Inflammatory macrophage treated with lipopolysaccharide for 1 hour (primary cell): ENCODE results near the gene MLLT1.

Experiments used
- DNase-seq, 2 donors: peaks; one replicate each; pipeline ENCODE4 v3.0.0-alpha.2; 2020 to 2022

Gene MLLT1

DNA sequence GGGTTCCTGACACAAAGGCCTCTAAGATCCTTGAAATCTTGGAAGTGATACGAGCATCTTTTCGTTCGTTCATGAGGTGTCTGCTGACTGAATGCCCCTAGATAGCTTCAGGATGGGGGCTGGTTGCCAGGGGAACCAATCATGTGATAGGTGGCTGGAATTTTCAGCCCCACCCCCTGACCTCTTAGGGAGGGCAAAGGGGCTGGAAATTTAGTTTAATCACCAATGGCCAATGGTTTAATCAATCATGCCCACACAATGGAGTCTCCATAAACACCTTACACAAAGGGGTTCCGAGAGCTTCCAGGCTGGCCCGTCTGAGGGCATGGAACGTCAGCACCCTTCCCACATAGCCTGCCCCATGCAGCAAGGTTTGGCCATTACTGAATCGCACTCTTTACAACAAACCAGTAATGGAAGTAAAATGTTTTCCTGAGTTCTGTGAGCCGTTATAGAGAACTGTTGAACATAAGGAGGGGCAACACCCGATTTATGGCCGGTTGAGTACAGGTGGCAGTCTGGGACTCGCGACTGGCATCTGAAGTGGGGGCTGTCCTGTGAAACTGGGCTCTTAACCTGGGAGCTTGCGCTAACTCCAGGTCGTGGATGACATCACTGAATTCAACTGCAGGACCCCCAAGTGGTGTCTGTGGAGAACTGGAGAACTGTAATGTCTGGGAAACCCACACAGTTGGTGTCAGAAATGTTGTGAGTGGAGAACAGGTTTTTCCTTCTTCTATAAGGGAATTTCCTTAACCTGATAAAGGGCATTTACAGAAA lies 25.6 kb downstream of the MLLT1 start:
- no peak for DNase-seq

DNA sequence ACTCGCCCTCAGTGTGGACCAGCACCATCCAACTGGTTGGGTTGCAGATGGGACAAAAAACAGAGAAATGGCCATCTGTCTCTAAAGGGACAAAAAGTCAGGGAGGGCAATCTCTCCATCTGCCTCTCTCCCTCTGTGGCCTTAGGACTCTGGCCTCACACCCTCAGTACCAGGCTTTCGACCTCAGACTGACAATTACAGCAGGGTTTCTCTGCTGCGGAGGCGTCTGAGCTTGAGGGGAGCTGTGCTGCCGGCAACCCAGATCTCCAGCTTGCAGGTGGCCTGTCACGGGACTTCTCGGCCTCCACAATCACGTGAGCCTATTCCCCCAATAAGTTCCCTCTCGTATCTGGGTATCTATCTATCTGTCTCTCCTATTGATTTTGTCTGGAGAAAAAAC lies 27.7 kb downstream of the MLLT1 start:
- DNase-seq, result no peak

DNA sequence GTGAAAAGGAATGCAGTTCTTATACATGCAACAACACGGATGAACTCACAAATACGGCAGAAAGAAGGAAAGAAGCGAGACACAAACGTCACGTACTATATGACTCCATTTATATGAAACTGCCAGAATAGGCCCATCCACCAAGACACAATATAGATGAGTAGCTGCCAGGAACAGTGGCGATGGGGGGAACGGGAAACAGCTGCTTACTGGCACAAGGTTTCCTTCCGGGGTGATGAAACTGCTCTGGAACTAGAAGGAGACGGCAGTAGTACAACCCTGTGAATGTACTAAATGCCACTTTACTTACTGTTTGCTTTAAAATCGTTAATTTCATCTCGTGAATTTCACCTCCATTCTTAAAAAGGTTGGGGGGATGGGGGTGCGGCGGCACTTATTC lies 28.9 kb downstream of the MLLT1 start:
- peak in 1 of 2 donors; percentile 21 for DNase-seq

DNA sequence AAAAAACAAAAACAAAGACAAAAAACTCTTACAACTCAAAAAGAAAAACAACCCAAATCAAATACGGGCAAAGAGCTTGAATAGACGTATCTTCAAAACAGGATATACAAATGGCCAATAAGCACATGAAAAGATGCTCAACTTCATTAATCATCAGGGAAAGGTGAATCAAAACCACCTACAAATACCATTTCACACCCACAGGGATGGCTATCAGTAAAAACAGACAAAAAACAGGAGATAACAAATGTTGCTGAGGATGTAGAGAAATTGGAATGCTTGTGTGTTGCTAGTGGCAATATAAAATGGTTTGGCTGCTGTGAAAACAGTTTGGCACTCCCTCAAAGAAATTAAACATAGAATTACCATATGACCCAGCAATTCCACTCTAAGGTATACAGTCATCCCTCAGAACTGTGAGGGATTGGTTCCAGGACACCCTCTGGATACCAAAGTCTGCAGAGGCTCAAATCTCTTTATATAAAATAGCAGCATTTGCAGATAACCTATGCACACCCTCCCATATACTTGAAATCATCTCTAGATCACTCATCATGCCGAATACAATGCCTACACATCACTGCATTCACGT lies 29.7 kb downstream of the MLLT1 start:
- DNase-seq, result no peak

DNA sequence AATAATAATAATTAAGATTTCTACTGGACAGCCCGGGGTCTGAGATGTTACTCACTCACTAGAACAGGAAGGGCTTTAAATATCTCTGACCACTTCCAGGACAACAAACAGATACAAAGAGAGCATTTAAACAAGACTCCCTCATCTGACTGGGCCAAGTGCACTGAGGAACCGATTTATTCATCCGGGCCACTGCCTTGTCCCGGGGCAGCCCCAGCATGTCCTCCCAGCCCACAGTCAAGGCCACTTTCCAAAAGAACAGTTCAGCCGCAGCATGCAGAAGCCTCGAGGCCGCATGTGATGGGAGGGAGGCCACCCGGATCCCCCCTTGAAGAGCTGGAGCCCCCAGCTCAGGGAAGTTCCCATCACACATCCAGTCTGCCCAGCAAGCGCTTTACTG lies 30.5 kb downstream of the MLLT1 start:
- DNase-seq, result no peak

DNA sequence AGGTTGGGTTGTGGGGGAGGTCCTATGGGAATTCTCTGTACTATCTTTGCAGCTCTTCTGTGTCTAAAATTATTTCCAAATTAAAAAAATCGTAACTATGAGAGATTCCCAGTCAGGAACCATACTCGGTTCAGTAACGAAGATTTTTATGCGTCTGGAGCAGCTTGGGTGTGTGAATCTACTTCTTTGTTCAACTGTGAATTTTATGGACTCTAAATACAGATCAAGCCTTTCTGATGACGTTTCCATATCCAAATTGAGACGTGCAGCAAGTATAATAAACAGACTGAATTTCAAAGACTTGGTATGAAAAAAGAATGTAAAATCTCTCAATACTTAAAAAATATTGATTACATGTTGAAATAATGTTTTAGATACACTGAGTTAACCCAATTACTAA lies 30.9 kb downstream of the MLLT1 start:
- DNase-seq, result no peak

DNA sequence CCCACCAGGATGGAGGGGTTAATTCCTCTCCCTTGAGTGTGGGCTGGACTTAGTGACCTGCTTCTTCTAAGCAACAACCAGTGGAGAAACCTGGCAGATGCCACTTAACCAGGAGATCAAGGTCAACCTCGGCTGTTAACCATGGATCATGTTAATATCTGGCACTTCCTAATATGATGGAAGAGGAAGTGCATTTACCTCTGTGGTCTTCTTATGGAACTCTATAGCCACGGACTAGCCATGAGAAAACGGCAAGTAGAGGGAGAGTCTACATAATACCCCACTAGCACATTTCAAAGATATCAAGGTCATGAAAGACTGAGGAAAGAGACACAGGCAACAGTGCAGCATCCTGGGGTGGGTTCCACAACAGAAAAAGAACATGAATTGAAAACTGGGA lies 31.4 kb downstream of the MLLT1 start:
- no peak for DNase-seq

DNA sequence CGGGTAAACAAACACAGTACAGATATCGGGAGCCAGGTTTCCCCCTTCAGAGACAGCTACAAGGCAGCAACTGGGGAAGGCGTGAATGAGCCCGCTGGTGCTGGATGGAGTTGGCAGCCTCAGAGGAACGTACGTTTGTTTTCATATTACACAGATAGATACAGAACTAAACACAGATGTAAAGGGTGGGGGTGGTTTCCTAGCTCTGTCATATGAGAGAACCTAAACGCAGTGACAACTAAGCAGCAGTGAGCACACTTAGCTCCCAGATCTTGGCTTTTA lies 32.8 kb downstream of the MLLT1 start:
- DNase-seq, result no peak

DNA sequence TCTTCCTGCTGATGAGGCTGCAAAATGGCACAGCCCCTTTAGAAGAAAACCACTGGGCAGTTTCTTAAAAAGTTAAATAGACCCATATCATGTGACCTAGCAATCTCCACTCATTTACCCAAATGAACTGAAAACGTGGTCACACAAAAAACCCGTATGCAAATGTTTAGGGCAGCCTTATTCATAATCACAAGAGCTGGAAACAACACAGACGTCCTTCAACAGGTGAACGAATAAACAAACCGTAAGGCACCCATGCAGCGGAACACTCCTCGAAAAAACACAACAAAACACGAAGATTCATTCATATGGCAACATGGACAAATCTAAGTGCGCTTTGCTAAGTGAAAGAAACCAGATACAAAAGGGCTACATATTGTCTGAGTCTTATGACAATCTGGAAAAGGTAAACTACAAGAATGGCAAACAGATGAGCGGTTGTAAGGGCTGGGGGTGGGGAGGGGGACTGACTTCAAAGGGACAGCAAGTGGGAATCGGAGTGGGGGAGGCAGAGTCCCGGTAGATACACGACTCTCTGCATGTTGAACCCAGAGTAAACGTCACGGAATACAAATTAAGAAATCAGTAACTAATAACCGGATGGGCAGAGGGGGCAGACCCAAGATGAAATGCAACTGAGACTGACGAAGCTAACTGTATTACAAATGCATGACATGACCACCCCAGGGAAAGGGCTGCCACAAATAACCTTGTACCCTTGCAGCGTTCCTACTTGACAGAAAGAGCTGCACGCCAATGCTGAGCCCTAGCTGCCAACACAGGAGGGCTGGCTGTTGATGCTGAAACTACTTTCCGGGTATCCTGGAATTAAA lies 33.4 kb downstream of the MLLT1 start:
- no peak for DNase-seq

DNA sequence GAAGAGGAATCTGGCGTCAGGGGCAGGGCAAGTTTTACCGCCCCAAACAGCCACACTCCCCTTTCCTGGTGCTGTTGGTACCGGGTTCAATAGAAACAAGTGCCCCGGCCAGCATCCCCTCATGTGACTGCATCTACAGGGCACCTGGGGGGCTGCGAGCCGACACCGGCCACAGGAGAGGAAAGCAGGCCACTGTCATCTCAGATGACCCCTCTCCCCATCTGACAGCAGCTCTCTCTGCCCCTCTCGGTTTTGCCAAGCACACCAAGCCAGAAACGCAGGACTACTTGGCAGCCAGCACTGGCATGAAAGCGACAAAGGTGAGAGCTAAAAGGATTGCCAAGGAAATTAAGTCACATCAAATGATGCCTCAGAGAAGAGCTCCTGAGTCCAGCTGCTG lies 37.1 kb downstream of the MLLT1 start:
- no peak for DNase-seq

DNA sequence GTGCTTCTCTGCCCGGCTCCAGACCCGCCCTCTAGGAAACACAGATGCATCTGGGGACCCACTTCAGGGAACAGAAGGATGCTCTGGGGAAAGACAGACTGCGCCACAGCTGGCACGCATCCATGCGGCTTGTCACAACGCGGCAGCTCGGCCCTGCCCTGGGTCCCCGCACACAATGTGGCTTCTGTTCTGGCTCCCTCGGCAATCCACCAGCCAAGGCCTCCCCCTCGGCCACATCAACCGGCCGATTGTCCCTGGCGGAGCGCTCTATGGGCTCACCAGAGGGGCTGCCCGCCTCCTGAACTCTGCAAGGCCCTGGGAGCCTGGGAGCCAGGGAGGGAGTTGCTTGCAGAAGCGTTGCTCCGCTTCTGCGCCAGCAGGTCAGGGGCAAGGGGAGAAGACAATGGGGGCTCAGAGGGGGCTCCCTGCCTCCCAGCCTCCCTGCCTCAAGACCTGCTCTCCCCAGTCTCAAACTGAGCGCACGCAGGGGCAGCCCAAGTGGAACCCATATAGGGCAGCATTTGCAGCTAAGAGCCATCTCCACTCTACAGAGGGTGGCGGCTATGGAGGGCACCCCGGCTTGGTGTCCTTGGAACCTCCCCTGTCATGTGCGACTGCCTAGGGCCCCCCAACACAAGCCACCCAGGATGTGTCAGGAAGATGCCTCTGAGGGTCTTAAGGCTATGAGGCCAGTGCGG lies 37.9 kb downstream of the MLLT1 start:
- no peak for DNase-seq

DNA sequence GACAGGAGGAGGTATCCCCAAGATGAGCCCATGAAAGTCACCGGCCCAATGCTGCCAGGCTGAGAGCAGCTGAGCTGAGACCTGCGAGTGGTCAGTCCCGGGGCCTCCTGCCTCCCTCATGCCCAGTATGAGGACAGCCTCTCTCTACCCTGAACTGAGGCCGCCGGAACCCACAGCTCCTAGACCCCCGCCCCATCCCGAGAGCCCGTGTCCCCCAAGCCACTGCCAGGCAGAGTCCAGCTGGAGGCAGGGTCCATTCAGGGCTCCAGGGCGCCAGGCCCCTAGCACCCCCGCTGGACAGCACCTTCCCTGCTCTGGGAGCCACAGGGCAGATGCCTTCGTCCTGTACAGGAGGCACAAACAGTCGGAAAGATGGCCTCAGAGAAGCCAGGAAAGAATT lies 38.7 kb downstream of the MLLT1 start:
- no peak for DNase-seq

DNA sequence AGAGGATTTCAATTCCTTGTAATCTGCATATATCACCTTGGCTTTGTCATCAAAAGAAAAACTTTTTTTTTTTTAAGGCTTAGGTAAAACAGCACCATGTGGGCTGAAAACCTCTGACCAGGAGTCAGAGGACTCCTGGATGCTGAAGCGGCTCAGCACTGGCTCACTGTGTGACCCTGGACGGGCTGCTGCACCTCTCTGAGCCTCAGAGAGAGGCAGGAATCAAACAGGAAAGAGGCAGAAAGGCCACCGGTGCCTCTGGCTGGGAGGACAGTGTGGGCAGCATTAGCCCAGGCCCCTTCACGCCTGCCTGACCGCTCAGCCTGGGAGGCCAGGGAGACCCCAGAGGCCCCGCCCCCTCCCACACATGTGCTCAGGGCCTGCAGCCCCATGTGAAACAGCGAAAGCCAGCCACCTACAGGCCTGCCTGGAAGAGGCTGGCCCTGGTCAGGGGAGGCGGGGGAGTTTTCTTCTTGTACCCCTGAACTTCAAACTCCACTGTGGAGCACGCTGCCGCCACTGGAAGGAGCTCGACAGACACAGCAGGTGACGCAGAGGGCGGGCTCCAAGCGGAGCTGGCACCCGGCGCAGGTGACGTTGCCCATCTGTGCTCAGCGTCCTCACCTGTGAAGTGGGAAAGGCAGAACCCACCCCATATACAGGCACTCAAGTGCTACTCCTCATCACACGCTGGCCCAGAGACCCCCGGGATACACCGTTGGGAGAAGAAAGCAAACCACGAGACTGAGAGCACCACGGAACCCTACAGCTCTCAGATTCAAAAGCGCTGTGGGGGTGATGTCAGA lies 39.7 kb downstream of the MLLT1 start:
- no peak for DNase-seq

DNA sequence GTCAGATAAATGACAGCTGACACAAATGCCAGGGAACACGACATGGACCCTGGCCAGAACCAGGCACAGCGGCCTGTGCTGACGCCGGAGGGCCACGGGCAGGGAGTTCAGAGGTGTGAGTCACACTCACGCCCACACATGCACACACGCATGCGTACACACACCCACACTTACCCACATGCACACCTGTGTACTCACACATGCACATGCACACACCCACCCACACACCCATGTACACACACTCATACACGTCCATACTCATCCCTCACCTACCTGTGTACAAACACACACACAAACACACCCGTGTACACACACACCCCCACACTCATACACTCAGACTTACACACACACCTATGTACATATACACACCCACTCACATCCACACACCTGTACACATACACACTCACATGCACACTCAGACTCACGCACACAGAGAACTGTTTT lies 40.4 kb downstream of the MLLT1 start:
- no peak for DNase-seq

DNA sequence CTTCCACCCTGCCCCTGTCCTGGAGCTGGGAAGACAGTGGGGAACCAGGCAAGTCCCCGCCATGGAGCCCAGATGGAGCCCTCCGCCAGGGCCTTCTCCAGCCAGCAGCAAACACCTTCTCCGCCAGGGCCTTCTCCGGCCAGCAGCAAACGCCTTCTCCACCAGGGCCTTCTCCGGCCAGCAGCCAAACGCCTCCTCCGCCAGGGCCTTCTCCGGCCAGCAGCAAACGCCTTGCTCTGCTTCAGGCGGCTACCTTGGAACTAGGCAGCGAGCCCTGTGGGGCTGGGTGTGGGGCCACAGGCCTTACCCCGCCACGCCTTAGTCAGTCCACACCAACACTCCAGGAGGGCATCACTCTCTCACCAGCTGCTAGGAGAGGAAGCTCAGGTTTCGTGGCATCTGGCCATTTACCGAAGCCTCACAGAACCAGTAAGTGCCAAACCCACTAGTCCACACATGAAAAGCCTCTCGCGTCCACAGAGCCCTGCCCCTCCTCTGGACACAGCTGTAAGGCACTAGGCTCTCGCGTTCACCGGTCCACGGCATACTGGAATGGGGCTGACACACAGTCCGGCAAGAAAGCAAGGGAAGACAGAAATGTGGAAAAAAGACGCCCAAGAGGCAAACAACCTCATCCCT lies 41.0 kb downstream of the MLLT1 start:
- no peak for DNase-seq

DNA sequence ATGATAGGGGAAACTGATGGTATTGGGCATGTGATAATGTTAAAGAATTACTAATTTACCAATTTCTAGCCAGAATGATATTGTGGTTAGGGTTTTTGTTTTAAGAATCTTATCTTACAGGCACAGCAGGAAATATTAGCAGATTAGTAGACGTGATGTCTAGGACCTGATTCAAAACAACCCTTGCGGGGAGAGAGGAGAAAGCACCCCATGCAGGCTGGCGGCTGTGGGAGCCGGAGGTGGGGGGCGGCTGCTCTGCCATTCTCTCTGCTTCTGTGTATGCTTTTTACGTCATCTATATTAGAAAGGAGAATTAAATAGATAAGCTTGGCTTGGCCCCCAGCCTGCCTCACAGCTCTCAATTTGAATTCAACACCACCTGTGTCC lies 41.5 kb downstream of the MLLT1 start:
- DNase-seq, result no peak

DNA sequence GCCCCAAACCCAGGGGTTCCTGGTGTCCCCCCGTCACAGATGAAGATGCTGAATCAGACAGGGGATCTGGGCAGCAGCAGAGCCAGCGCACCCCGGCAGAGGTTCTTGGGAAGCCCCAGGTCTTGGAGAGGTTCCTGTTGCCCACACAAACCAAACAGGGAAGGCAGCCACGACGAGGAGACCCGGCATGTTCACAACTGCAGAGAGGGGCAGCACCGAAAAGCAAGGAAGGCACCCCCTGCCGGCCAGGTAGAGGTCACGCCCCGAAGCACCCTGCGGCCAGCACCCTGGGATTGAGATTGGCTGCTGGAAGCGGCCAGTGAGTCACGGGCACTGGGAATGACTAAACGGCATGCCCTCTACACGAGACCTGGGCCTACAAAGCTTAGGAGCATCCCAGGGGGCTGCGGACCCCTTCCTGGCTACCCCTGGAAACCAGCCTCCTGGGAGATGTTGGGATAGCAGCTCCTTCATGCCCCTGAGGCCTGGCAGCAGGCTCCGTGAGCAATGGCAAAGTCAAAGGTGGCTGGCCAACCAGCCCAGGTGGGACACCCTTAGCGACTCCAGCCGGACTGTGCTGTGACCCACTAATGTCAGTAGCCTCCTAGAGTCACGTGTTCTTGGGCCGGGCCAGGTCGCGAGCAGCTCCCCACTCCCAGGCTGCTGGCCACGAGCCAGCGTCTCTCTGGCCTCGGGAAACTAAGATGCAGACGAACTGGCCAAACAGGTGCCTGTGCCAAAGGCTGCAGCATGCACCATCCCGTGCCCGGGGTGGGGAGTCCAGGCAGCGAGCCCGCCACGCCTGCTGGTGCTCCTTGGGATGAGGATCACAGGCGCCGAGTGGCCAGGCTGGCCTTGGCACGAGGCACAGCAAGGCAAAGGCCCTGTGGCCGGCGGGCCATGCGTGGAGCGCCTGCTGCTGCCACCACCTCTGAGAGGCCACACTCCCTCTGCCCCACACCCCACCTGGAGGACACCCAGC lies 43.2 kb downstream of the MLLT1 start:
- no peak for DNase-seq

DNA sequence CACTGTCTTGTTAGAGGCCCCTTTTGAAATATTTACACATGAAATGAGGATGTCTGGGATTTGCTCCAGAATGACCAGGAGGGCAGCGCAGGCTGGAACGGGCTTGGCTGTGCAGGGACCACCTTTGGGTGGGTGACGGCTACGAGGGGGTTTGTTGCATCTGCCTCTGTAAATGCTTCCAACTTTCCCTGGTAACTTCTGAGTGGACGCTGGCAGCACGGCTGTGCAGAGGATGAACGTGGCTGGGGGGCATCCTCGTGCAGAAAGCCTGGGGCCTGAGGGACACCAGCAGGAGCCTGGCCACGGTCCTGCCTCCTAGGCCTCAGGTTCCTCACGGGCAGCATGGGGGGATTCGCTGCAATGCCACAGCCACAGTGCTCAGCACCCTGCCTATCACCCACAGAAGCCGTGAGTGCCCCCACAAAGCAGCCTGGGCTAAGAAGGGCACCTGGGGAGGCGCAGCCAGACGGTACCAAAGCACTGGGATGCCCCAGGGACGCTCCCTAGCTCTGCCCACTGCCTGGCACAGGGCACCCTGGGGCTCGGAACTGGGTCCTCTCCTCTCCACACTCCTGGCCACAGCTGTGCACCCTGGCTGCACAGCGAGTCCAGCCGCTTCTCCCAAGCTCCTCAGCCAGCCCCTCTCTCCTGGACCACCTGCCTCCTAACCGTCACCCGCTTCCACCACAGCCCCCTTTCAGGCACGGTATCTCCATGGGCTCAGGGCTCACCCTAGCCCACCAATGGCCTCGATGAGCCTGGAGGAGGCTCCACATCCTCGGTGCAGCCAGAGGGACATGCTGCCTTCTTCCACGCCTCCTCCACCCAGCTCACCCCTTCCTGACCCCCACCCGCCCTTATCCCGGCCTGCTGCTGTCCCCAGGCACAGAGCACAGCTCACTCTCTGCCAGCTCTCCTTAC lies 44.5 kb downstream of the MLLT1 start:
- no peak for DNase-seq

DNA sequence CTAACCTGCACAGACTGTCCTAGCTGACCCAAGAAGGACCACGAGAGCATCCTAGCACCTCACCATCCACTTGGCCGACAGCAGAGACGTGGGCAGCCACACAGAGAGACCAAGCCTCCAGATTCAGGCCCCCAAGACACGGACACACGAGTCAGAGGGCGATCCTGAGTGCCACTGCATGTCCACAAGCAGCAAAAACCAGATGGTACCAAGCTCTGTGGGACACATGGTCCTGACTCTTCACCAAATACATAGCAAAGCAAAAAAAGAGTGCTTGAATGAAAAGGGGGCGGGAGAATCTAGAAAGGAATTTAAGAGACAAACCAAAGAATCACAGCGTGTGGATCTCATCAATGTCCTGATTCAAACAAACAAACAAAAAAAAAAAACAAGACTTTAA lies 45.2 kb downstream of the MLLT1 start:
- no peak for DNase-seq
